AG10803 (cell line): ENCODE results near the gene PPM1E.
A peak's percentile ranks its signal among the peaks of the same experiment; 100 is the strongest.

ENCODE experiments used
- DNase-seq: peaks from one replicate; pipeline ENCODE4 v3.0.0; 2010; ENCODE audit warnings: low read depth
- H3K4me3 ChIP-seq: 2 replicates; pipeline ENCODE4 v1.5.1; 2011; ENCODE audit warnings: mild to moderate bottlenecking, low read length, control low read depth
- CTCF ChIP-seq: conservative IDR thresholded peaks from 2 replicates; pipeline ENCODE4 v1.5.1; 2011; ENCODE audit warnings: mild to moderate bottlenecking, low read length, control low read depth, inconsistent platforms

Gene PPM1E

DNA sequence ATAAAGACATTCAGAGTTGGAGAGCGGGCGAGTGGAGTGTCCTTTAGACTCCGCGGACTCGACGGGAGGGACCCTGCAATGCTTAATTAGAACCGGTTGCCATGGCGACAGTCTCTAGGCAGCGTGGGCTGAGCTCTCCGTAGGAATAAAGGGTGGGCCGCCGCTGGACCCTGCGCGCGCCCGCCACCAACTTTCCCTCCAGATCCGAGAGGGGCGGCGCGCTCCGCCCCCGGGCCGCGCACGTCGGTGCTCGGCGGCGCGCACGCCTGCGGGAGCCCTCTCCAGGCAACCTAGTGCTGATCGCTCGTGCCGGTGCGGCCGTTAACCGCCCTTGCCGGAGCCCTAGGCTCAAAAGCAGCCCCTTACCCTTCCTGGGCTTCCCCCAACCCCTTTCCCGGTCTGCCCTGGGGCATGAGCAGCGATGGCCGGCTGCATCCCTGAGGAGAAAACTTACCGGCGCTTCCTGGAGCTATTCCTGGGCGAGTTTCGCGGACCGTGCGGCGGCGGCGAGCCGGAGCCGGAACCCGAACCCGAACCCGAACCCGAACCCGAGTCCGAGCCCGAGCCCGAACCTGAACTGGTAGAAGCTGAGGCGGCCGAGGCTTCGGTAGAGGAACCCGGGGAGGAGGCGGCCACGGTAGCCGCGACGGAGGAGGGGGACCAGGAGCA lies at the start of gene PPM1E:
Gene PPM1E (plus strand): TSS at position 278 of the 669 bp plus-strand sequence.
- H3K4me3 ChIP-seq = peak within 1 kb of the TSS; percentile 60
- DNase-seq = peak; percentile 12
- TF ChIP-seq CTCF = no peak

- H3K4me3 ChIP-seq = no peak overlapping the region
- no peak for TF ChIP-seq CTCF
- DNase-seq = no peak
Observed at GRCh38 chr17:58706351-58707140, 49.1 kb upstream of the PPM1E start.

DNA sequence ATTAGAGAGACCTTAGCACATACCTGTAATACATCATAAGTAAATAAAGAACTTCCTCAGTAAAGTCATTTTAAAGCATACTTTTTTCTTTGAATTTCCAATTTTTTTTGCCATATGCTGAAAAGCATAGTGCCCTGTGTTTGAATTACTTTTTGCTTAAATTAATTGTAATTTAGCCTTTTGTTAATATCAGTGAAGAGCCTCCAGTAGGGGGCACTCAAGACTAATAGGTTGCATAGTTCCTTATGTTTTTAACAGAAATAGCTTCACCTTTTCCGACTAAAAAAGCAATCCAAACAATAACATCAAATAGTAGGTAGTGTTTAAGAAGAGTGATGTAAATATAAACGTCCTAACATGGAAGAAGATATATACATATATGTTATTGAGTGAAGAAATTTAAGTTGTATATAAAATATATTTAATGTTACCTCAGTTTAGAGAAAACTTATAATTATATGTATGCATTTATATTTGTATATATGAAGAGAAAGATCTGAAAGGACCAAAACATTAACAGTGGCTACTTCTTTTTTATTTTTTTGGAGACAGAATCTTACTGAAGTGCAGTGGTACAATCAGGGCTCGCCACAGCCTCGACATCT lies 44.6 kb upstream of the PPM1E start:
- no peak overlapping the region for H3K4me3 ChIP-seq
- TF ChIP-seq CTCF = peak; percentile 76
- DNase-seq = peak; percentile 58

- no peak for DNase-seq
- TF ChIP-seq CTCF = no peak
- H3K4me3 ChIP-seq = no peak overlapping the region
Observed at GRCh38 chr17:58722274-58722673, 33.4 kb upstream of the PPM1E start.

GRCh38 chr17:58722696-58723095 lies 33.0 kb upstream of the PPM1E start:
- DNase-seq = no peak
- H3K4me3 ChIP-seq = no peak overlapping the region
- TF ChIP-seq CTCF = no peak

- no peak overlapping the region for H3K4me3 ChIP-seq
- TF ChIP-seq CTCF = no peak
- peak; percentile 3 for DNase-seq
Observed at GRCh38 chr17:58728798-58729197, 26.9 kb upstream of the PPM1E start.
